ENCODE measurements around the gene GADD45A.
A peak's percentile ranks its signal among the peaks of the same experiment; 100 is the strongest.

The GADD45A gene

DNA sequence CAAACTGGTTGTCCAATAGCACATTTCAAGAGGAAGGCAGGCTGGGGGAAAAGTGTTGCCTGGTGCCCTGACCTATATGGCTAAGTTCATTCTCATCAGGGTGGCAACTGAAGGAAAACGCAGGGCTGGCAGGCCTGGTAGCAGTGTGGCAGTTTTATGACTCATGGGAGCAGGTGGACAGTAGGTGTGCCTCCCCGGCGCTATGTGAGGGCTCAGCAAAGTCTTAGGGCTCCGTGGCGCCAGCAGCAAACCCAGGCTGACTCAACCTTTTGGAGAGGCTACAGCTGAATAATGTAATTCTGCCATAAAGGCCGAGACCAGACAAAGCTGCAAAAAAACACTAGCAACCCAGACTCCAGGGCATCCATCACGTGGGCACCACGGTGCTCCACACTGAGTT is 23.6 kb downstream of the GADD45A start:
- TF ChIP-seq, protein P1, sequence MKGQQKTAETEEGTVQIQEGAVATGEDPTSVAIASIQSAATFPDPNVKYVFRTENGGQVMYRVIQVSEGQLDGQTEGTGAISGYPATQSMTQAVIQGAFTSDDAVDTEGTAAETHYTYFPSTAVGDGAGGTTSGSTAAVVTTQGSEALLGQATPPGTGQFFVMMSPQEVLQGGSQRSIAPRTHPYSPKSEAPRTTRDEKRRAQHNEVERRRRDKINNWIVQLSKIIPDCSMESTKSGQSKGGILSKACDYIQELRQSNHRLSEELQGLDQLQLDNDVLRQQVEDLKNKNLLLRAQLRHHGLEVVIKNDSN (IDR thresholded peaks at IDR 0.05): no peak

GRCh38 chr1:67710417-67710816 is 25.4 kb downstream of the GADD45A start:
- TF ChIP-seq TCF12 (IDR thresholded peaks at IDR 0.05; ENCODE audit: low read depth) (no peak), ZBTB7A (IDR thresholded peaks at IDR 0.05; ENCODE audit: low read depth) (no peak), TEAD4 (IDR thresholded peaks at IDR 0.05) (no peak), EP300 (IDR thresholded peaks at IDR 0.05; ENCODE audit: borderline replicate concordance) (no peak), CEBPB (IDR thresholded peaks at IDR 0.05) (no peak), MAX (IDR thresholded peaks at IDR 0.05) (no peak), REST (IDR thresholded peaks at IDR 0.05; ENCODE audit: low read depth) (no peak), CREB1 (IDR thresholded peaks at IDR 0.05; ENCODE audit: low read depth) (no peak), NFIC (IDR thresholded peaks at IDR 0.05) (no peak), TAF1 (IDR thresholded peaks at IDR 0.05; ENCODE audit: low read depth) (no peak), YY1 (IDR thresholded peaks at IDR 0.05; ENCODE audit: low read depth) (no peak), FOXM1 (IDR thresholded peaks at IDR 0.05; ENCODE audit: borderline replicate concordance, low read depth) (no peak), RAD21 (IDR thresholded peaks at IDR 0.05; ENCODE audit: low read depth) (no peak), EGR1 (IDR thresholded peaks at IDR 0.05) (no peak)
- TF ChIP-seq, protein P1 (IDR thresholded peaks at IDR 0.05): no peak

DNA sequence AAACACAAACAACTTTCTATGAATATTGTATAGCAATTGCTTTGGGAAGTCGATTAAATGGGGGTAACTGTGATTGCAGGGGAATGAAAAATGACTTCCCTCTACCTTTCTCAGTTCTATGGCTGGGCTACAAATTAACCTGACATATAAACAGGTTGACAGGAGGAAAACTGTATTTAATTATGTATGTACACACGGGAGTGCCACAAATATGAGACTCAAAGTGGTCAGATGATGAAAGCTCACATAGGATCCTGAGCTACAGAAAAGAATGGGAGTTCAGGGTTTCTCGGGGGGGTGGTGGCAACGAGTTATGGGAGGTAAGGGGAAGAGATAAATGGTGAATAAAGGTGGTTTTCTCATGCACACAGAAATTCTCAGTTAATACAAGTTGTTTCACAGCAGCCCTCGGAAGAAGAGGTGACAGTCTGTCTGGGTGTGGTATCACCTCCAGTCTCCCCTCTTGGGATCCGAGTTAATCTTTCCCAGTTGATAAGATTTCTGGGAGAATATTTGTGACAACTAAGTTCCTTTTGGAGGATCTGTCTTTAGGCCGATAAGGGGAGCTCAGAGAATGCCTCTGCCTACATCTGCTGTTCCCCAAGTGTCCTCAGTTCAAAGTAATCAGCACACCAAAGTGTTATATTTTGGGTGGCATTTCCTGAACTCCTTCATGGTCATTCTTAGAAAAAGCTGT is 26.3 kb downstream of the GADD45A start:
- no peak for TF ChIP-seq CREB1 (IDR thresholded peaks at IDR 0.05; ENCODE audit: low read depth)
- TF ChIP-seq FOXM1 (IDR thresholded peaks at IDR 0.05; ENCODE audit: borderline replicate concordance, low read depth): no peak
- TF ChIP-seq, protein P1 (IDR thresholded peaks at IDR 0.05): no peak
- TF ChIP-seq TAF1 (IDR thresholded peaks at IDR 0.05; ENCODE audit: low read depth): no peak
- TF ChIP-seq REST (IDR thresholded peaks at IDR 0.05; ENCODE audit: low read depth): no peak
- TF ChIP-seq EP300 (IDR thresholded peaks at IDR 0.05; ENCODE audit: borderline replicate concordance): no peak
- no peak for TF ChIP-seq CEBPB (IDR thresholded peaks at IDR 0.05)

GRCh38 chr1:67711855-67712212 is 26.8 kb downstream of the GADD45A start:
- no peak for TF ChIP-seq TEAD4 (IDR thresholded peaks at IDR 0.05)
- no peak for TF ChIP-seq EP300 (IDR thresholded peaks at IDR 0.05; ENCODE audit: borderline replicate concordance)
- no peak for TF ChIP-seq ZBTB7A (IDR thresholded peaks at IDR 0.05; ENCODE audit: low read depth)

DNA sequence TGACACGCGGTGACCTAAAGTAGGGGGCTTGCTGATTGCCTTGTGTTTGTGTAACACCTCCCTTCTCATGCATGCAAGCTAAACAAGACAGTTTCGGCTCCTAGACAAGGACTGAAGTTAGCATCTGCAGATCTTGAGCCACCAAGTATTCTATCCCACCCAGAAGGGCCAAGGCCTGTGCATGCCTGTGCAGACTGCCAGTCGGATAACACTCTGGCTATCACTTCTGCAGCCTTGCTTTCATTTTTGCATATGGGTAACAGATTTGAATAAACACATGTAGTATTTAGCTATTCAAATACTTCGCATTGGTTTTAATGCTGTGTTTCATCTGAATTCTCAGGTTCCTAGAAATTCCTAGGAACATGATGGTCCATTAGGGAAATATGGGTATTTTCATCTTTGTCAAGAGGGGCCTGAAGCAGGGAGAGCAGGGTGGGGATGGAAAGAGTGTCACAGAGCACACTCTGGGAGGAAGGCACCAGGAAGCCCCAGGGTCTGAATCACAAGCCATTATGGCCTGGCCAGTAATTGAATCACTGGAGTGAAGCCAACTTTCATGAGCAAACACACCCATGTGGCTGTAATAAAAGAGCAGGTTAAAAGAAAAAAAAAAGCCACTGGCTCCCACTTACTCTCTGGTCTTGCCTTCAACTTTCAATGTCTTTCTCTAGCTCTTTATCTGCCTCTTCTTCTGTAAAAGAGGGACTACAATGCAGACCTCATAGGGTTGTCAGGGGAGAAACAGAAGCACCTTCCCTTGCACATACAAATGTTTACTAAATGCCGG is 28.3 kb downstream of the GADD45A start:
- peak; percentile 82 for TF ChIP-seq NFIC (IDR thresholded peaks at IDR 0.05)
- TF ChIP-seq, protein P1 (IDR thresholded peaks at IDR 0.05): no peak

DNA sequence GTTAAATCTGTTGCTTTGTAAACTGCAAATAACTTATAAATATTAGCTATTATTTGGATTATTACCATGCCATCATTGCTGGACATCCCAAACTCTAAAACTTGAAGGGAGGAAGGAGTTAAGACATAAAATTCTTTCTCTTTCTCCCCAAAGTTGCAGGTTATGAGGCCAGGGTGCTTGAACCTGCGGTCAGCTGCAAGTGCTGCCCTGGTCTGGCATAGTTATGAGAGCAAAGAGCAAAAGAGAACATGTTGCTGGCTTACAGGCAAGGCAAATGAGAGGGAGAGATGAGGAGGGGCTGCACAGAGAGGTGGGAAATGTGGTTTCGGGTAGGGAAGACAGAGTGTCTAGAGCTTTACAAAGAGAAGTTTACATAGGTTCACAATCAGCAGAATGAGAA is 30.8 kb downstream of the GADD45A start:
- TF ChIP-seq CEBPB (IDR thresholded peaks at IDR 0.05) (no peak), TAF1 (IDR thresholded peaks at IDR 0.05; ENCODE audit: low read depth) (no peak), EGR1 (IDR thresholded peaks at IDR 0.05) (no peak), RAD21 (IDR thresholded peaks at IDR 0.05; ENCODE audit: low read depth) (no peak), TEAD4 (IDR thresholded peaks at IDR 0.05) (no peak), NFIC (IDR thresholded peaks at IDR 0.05) (no peak), YY1 (IDR thresholded peaks at IDR 0.05; ENCODE audit: low read depth) (no peak), CREB1 (IDR thresholded peaks at IDR 0.05; ENCODE audit: low read depth) (no peak), ZBTB7A (IDR thresholded peaks at IDR 0.05; ENCODE audit: low read depth) (no peak), FOXM1 (IDR thresholded peaks at IDR 0.05; ENCODE audit: borderline replicate concordance, low read depth) (no peak), EP300 (IDR thresholded peaks at IDR 0.05; ENCODE audit: borderline replicate concordance) (no peak), MAX (IDR thresholded peaks at IDR 0.05) (no peak), REST (IDR thresholded peaks at IDR 0.05; ENCODE audit: low read depth) (no peak), TCF12 (IDR thresholded peaks at IDR 0.05; ENCODE audit: low read depth) (no peak)
- TF ChIP-seq, protein P1 (IDR thresholded peaks at IDR 0.05): no peak

Data from Ishikawa (cell line).